ENCODE results near the gene ABCG2.

GRCh38 chr4:88107406-88108107 lies 50.9 kb downstream of the ABCG2 start:
- TF ChIP-seq, protein P1, sequence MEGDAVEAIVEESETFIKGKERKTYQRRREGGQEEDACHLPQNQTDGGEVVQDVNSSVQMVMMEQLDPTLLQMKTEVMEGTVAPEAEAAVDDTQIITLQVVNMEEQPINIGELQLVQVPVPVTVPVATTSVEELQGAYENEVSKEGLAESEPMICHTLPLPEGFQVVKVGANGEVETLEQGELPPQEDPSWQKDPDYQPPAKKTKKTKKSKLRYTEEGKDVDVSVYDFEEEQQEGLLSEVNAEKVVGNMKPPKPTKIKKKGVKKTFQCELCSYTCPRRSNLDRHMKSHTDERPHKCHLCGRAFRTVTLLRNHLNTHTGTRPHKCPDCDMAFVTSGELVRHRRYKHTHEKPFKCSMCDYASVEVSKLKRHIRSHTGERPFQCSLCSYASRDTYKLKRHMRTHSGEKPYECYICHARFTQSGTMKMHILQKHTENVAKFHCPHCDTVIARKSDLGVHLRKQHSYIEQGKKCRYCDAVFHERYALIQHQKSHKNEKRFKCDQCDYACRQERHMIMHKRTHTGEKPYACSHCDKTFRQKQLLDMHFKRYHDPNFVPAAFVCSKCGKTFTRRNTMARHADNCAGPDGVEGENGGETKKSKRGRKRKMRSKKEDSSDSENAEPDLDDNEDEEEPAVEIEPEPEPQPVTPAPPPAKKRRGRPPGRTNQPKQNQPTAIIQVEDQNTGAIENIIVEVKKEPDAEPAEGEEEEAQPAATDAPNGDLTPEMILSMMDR (IDR thresholded peaks at IDR 0.05), result no peak
- TF ChIP-seq JUN (CRISPR knock-in tag; IDR thresholded peaks at IDR 0.05), result no peak
- TF ChIP-seq E2F5 (CRISPR knock-in tag; IDR thresholded peaks at IDR 0.05), result no peak
- no peak for TF ChIP-seq NFYB (CRISPR knock-in tag; conservative IDR thresholded peaks at IDR 0.05; ENCODE audit: low read depth)
- TF ChIP-seq ATF3 (CRISPR knock-in tag; conservative IDR thresholded peaks at IDR 0.05), result no peak
- TF ChIP-seq RORB (CRISPR knock-in tag; IDR thresholded peaks at IDR 0.05), result no peak
- TF ChIP-seq AR (CRISPR knock-in tag; IDR thresholded peaks at IDR 0.05), result no peak

All from WTC11 (cell line).